IMR-90 (cell line): ENCODE data around the gene TCN1.
"Not testable (repeated sequence)": the region's sequence is repeated elsewhere in the genome, so short reads cannot be mapped to it uniquely, and the experiment has no call there.

Experiments
- FOS ChIP-seq: fragments of 150-350 bp; IDR thresholded peaks from 2 replicates; pipeline ENCODE4 v1.6.1; 2016; ENCODE audit warnings: low read depth, low read length
- MAFK ChIP-seq: IDR thresholded peaks from 2 replicates; pipeline ENCODE4 v1.6.1; 2012; ENCODE audit warnings: low read depth, low read length, improper control_type of control experiment
- MAZ ChIP-seq: IDR thresholded peaks from 2 replicates; pipeline ENCODE4 v1.6.1; 2012; ENCODE audit warnings: low read depth, mild to moderate bottlenecking, low read length, improper control_type of control experiment, moderate library complexity, borderline replicate concordance
- MXI1 ChIP-seq: IDR thresholded peaks from 2 replicates; pipeline ENCODE4 v1.6.1; 2012; ENCODE audit warnings: low read depth, mild to moderate bottlenecking, low read length, moderate library complexity, borderline replicate concordance
- POLR2A ChIP-seq: IDR thresholded peaks from 2 replicates; pipeline ENCODE4 v1.6.1; 2012; ENCODE audit warnings: mild to moderate bottlenecking, low read depth, low read length
- RAD21 ChIP-seq: IDR thresholded peaks from 2 replicates; pipeline ENCODE4 v1.6.1; 2012; ENCODE audit warnings: low read length, improper control_type of control experiment
- RFX5 ChIP-seq: IDR thresholded peaks from 2 replicates; pipeline ENCODE4 v1.8.0; 2012; ENCODE audit warnings: low read depth, mild to moderate bottlenecking, low read length, moderate library complexity
- SMC3 ChIP-seq: fragments of 150-350 bp; IDR thresholded peaks from 2 replicates; pipeline ENCODE4 v1.6.1; 2016; ENCODE audit warnings: low read depth, mild to moderate bottlenecking, antibody characterized with exemption, low read length, moderate library complexity
- TF ChIP-seq, protein P1 (sequence below): conservative IDR thresholded peaks from 2 replicates; pipeline ENCODE4 v1.5.1; 2012; ENCODE audit warnings: mild to moderate bottlenecking, low read depth, low read length, improper control_type of control experiment
- TF ChIP-seq, protein P2 (sequence below): fragments of 150-350 bp; IDR thresholded peaks from 2 replicates; pipeline ENCODE4 v1.6.1; 2017; ENCODE audit warnings: mild to moderate bottlenecking, antibody characterized with exemption, low read length, low read depth

DNA sequence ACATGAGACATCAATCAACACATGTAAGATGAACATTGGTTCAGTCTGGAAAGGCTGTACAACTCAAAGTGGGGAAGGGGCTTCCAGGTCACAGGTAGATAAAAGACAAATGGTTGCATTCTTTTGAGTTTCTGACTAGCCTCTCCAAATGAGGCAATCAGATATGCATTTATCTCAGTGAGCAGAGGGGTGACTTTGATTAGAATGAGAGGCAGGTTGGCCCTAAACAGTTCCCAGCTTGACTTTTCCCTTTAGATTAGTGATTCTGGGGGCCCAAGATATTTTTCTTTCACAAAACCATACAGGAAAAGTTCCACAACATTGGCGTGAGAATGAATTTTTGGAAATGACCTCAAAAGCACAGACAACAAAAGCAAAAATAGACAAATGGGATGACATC, 49.9 kb downstream of the TCN1 start:
- TF ChIP-seq, protein P1, sequence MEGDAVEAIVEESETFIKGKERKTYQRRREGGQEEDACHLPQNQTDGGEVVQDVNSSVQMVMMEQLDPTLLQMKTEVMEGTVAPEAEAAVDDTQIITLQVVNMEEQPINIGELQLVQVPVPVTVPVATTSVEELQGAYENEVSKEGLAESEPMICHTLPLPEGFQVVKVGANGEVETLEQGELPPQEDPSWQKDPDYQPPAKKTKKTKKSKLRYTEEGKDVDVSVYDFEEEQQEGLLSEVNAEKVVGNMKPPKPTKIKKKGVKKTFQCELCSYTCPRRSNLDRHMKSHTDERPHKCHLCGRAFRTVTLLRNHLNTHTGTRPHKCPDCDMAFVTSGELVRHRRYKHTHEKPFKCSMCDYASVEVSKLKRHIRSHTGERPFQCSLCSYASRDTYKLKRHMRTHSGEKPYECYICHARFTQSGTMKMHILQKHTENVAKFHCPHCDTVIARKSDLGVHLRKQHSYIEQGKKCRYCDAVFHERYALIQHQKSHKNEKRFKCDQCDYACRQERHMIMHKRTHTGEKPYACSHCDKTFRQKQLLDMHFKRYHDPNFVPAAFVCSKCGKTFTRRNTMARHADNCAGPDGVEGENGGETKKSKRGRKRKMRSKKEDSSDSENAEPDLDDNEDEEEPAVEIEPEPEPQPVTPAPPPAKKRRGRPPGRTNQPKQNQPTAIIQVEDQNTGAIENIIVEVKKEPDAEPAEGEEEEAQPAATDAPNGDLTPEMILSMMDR: not testable (repeated sequence)
- not testable (repeated sequence) for TF ChIP-seq RFX5, POLR2A, MAZ, MXI1, SMC3, MAFK, FOS, RAD21
- TF ChIP-seq, protein P2, sequence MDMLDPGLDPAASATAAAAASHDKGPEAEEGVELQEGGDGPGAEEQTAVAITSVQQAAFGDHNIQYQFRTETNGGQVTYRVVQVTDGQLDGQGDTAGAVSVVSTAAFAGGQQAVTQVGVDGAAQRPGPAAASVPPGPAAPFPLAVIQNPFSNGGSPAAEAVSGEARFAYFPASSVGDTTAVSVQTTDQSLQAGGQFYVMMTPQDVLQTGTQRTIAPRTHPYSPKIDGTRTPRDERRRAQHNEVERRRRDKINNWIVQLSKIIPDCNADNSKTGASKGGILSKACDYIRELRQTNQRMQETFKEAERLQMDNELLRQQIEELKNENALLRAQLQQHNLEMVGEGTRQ: not testable (repeated sequence)
